MCF 10A (cell line): ENCODE results near the gene CSNK2B. TPM values are rescaled to one million over a fixed set of nuclear protein-coding genes. Genes with fewer than 3 reads are reported as not detected.

Experiments used
- BruUV-seq: library from RNA; stranded (reverse); fragments of 400-500 nt; replicated peaks from 2 replicates; lab custom pipeline; 2021; lab: Mats Ljungman, UMichigan
- CTCF ChIA-PET: fragments of 300-600 bp; sonication (Branson Sonifier 250); formaldehyde crosslinking; extraction: SDS; loops from one replicate; lab custom pipeline; 2021; ENCODE audit warnings: antibody characterized with exemption, inconsistent platforms; lab: Yijun Ruan, JAX
- POLR2A ChIA-PET: fragments of 300-600, 350-650 bp; sonication (Branson Sonifier 250); formaldehyde crosslinking; extraction: SDS; loops from one replicate; lab custom pipeline; 2020; ENCODE audit warnings: antibody characterized with exemption, inconsistent platforms; lab: Yijun Ruan, JAX
- DNase-seq: peaks from one replicate; pipeline ENCODE4 v3.0.0-alpha.2; 2018; ENCODE audit not compliant: unreplicated experiment
- H3K27ac Mint-ChIP-seq: one replicate; pipeline ENCODE4 v1.8.0; 2022; ENCODE audit warnings: mild to moderate bottlenecking, low read depth, mixed read lengths; ENCODE audit not compliant: unreplicated experiment
- H3K27me3 Mint-ChIP-seq: one replicate; pipeline ENCODE4 v1.8.0; 2022; ENCODE audit warnings: mixed read lengths; ENCODE audit not compliant: insufficient read depth, unreplicated experiment
- H3K36me3 Mint-ChIP-seq: one replicate; pipeline ENCODE4 v1.8.0; 2022; ENCODE audit warnings: mild to moderate bottlenecking, moderate library complexity, mixed read lengths; ENCODE audit not compliant: insufficient read depth, unreplicated experiment
- H3K4me1 Mint-ChIP-seq: one replicate; pipeline ENCODE4 v1.8.0; 2022; ENCODE audit warnings: mixed read lengths; ENCODE audit not compliant: insufficient read depth, unreplicated experiment
- H3K4me3 Mint-ChIP-seq: one replicate; pipeline ENCODE4 v1.8.0; 2022; ENCODE audit warnings: mild to moderate bottlenecking, moderate library complexity, mixed read lengths; ENCODE audit not compliant: unreplicated experiment
- H3K9me3 Mint-ChIP-seq: one replicate; pipeline ENCODE4 v1.8.0; 2022; ENCODE audit warnings: mixed read lengths; ENCODE audit not compliant: unreplicated experiment
- CTCF ChIP-seq: fragments of 200-600 bp; IDR thresholded peaks from one replicate; pipeline ENCODE4 v1.8.0; 2022; ENCODE audit warnings: antibody characterized with exemption, mild to moderate bottlenecking; ENCODE audit not compliant: unreplicated experiment
- intact Hi-C: fragments of 100-400 bp; cut with micrococcal nuclease; formaldehyde crosslinking; loops from 2 replicates; pipeline ENCODE4 v1.14.1; 2022
- total RNA-seq: library from RNA; stranded (reverse); gene quantifications from 2 replicates; pipeline ENCODE4 v1.2.3, GENCODE V29; 2022

The CSNK2B gene
- total RNA-seq, 1 experiment from 2014 or later: 209 TPM

- Mint-ChIP-seq H3K27ac (peak within 1 kb of the TSS; percentile 64), H3K27me3 (no peaks in the 10 kb centered on the region), H3K4me1 (peaks cover 52% of the 10 kb centered on the region), H3K9me3 (no peaks in the 10 kb centered on the region), H3K36me3 (peaks cover 61% of the 10 kb centered on the region), H3K4me3 (peak within 1 kb of the TSS; percentile 89)
- intact Hi-C loops: loop anchor here (1.0 to 5.0 kb wide), 2 partner anchors 8 to 38 kb away; partner anchors contain the start of genes BAG6 and PRRC2A
- ChIA-PET CTCF (interaction anchor here (0.7 to 1.1 kb wide), 3 partner anchors 38 to 62 kb away, joined by 3 read pairs; partner anchors contain the start of gene ABHD16A), POLR2A (interaction anchor here (0.6 to 7.9 kb wide), 34 partner anchors 8 to 1658 kb away, joined by 3 to 263 read pairs (median 4); partner anchors contain the start of genes ABHD16A, APOM, ATP6V1G2 and BAG6)
- peak; percentile 74 for DNase-seq
- BruUV-seq: no TSS peak
- TF ChIP-seq CTCF: no peak
These were observed 5.3 kb upstream of the CSNK2B start, which contains the start of gene C6orf47 for GRCh38 chr6:31660381-31661261. Gene C6orf47 (minus strand): TSS chr6:31660778. CDS start chr6:31659947, 831 bp downstream.

- Mint-ChIP-seq H3K27me3 (no peaks in the 10 kb centered on the region), H3K36me3 (peaks cover 68% of the 10 kb centered on the region), H3K4me1 (peaks cover 44% of the 10 kb centered on the region), H3K27ac (peak overlapping the region; percentile 64), H3K9me3 (no peaks in the 10 kb centered on the region), H3K4me3 (peak overlapping the region; percentile 89)
- CTCF ChIA-PET: interaction anchor here (0.6 to 0.9 kb wide), 3 partner anchors 37 to 164 kb away, joined by 3 read pairs; partner anchors contain the start of gene ABHD16A
- no peak for DNase-seq
- intact Hi-C loops: loop anchor here (5.0 kb wide), 1 partner anchor 39 kb away; the partner anchor contains the start of gene PRRC2A
- POLR2A ChIA-PET: interaction anchor here (0.6 to 7.9 kb wide), 31 partner anchors 9 to 1657 kb away, joined by 3 to 263 read pairs (median 3); partner anchors contain the start of genes APOM, ATP6V1G2, BAG6 and CLIC1
- no TSS peak for BruUV-seq
- TF ChIP-seq CTCF: no peak
These were observed 4.4 kb upstream of the CSNK2B start for GRCh38 chr6:31661262-31662123.

GRCh38 chr6:31662124-31662723 is 3.7 kb upstream of the CSNK2B start:
- TF ChIP-seq CTCF: no peak
- ChIA-PET POLR2A (interaction anchor here (0.8 to 7.9 kb wide), 8 partner anchors 10 to 309 kb away, joined by 3 to 263 read pairs (median 6); partner anchors contain the start of genes APOM, ATP6V1G2, BAG6 and DXO), CTCF (interaction anchor here (0.6 to 0.7 kb wide), 3 partner anchors 119 to 391 kb away, joined by 3 to 4 read pairs (median 4); no protein-coding TSS in a partner anchor)
- Mint-ChIP-seq H3K36me3 (peaks cover 69% of the 10 kb centered on the region), H3K4me1 (peaks cover 42% of the 10 kb centered on the region), H3K4me3 (peak overlapping the region; percentile 89), H3K9me3 (no peaks in the 10 kb centered on the region), H3K27ac (no peak overlapping the region), H3K27me3 (no peaks in the 10 kb centered on the region)
- no TSS peak for BruUV-seq
- DNase-seq: no peak
- intact Hi-C loops: loop anchor here (5.0 kb wide), 1 partner anchor 40 kb away; the partner anchor contains the start of gene PRRC2A
